HEK293 (cell line): ENCODE data around the gene NR2F1-AS1.
A peak's percentile ranks its signal among the peaks of the same experiment; 100 is the strongest.

ENCODE experiments used
- GLI2 ChIP-seq: fragments of 450-650 bp; formaldehyde crosslinking; IDR thresholded peaks from 2 replicates; pipeline ENCODE4; 2017; ENCODE audit warnings: missing biosample characterization, missing genetic modification characterization, low read depth, borderline replicate concordance
- GLIS1 ChIP-seq: fragments of 450-650 bp; formaldehyde crosslinking; IDR thresholded peaks from 2 replicates; pipeline ENCODE4 v1.5.1; 2016; ENCODE audit warnings: missing biosample characterization, missing genetic modification characterization
- HOXC10 ChIP-seq: sonication (generic); formaldehyde crosslinking; IDR thresholded peaks from 2 replicates; pipeline ENCODE4 v1.8.1; 2023; ENCODE audit warnings: mild to moderate bottlenecking, missing genetic modification reagents
- KLF17 ChIP-seq: fragments of 450-650 bp; formaldehyde crosslinking; IDR thresholded peaks from 2 replicates; pipeline ENCODE4 v1.5.1; 2016; ENCODE audit warnings: missing biosample characterization, missing genetic modification characterization
- PBX3 ChIP-seq: sonication (generic); formaldehyde crosslinking; IDR thresholded peaks from 2 replicates; pipeline ENCODE4 v1.8.1; 2022; ENCODE audit warnings: mild to moderate bottlenecking, moderate library complexity, missing genetic modification reagents
- REST ChIP-seq: fragments of 450-650 bp; formaldehyde crosslinking; IDR thresholded peaks from 2 replicates; pipeline ENCODE4 v1.5.1; 2016; ENCODE audit warnings: missing biosample characterization, missing genetic modification characterization
- SALL2 ChIP-seq: fragments of 450-650 bp; formaldehyde crosslinking; IDR thresholded peaks from 2 replicates; pipeline ENCODE4 v1.5.0; 2017; ENCODE audit warnings: missing biosample characterization, mild to moderate bottlenecking, missing genetic modification characterization, borderline replicate concordance
- SP2 ChIP-seq: fragments of 450-650 bp; formaldehyde crosslinking; IDR thresholded peaks from 2 replicates; pipeline ENCODE4 v1.5.1; 2016; ENCODE audit warnings: missing biosample characterization, missing genetic modification characterization
- ZBTB17 ChIP-seq: fragments of 450-650 bp; formaldehyde crosslinking; IDR thresholded peaks from 2 replicates; pipeline ENCODE4 v1.5.1; 2016; ENCODE audit warnings: missing biosample characterization, missing genetic modification characterization
- ZBTB20 ChIP-seq: fragments of 450-650 bp; formaldehyde crosslinking; IDR thresholded peaks from 2 replicates; pipeline ENCODE4 v1.5.1; 2016; ENCODE audit warnings: missing biosample characterization, missing genetic modification characterization
- ZBTB21 ChIP-seq: fragments of 450-650 bp; formaldehyde crosslinking; IDR thresholded peaks from 2 replicates; pipeline ENCODE4 v1.5.1; 2017; ENCODE audit warnings: missing biosample characterization, missing genetic modification characterization
- ZNF335 ChIP-seq: fragments of 450-650 bp; formaldehyde crosslinking; conservative IDR thresholded peaks from 2 replicates; pipeline ENCODE4 v1.5.1; 2016; ENCODE audit warnings: missing biosample characterization, missing genetic modification characterization
- ZNF341 ChIP-seq: fragments of 450-650 bp; formaldehyde crosslinking; IDR thresholded peaks from 2 replicates; pipeline ENCODE4; 2016; ENCODE audit warnings: low read depth, missing biosample characterization, missing genetic modification characterization
- ZNF394 ChIP-seq: fragments of 450-650 bp; formaldehyde crosslinking; IDR thresholded peaks from 2 replicates; pipeline ENCODE4 v1.5.1; 2016; ENCODE audit warnings: missing biosample characterization, missing genetic modification characterization, mild to moderate bottlenecking, moderate library complexity, borderline replicate concordance
- ZNF398 ChIP-seq: fragments of 450-650 bp; formaldehyde crosslinking; IDR thresholded peaks from 2 replicates; pipeline ENCODE4 v1.5.1; 2017; ENCODE audit warnings: missing biosample characterization, missing genetic modification characterization
- ZNF449 ChIP-seq: fragments of 450-650 bp; formaldehyde crosslinking; IDR thresholded peaks from 2 replicates; pipeline ENCODE4 v1.5.1; 2017; ENCODE audit warnings: missing biosample characterization, mild to moderate bottlenecking, missing genetic modification characterization, moderate library complexity
- ZNF501 ChIP-seq: fragments of 450-650 bp; formaldehyde crosslinking; IDR thresholded peaks from 2 replicates; pipeline ENCODE4 v1.5.1; 2016; ENCODE audit warnings: missing biosample characterization, missing genetic modification characterization
- ZNF513 ChIP-seq: fragments of 450-650 bp; IDR thresholded peaks from 2 replicates; pipeline ENCODE4 v1.5.1; 2018; ENCODE audit warnings: missing biosample characterization, missing genetic modification characterization
- ZNF580 ChIP-seq: fragments of 450-650 bp; formaldehyde crosslinking; IDR thresholded peaks from 2 replicates; pipeline ENCODE4 v1.5.1; 2016; ENCODE audit warnings: missing biosample characterization, missing genetic modification characterization
- ZNF585B ChIP-seq: fragments of 450-650 bp; formaldehyde crosslinking; IDR thresholded peaks from 2 replicates; pipeline ENCODE4 v1.5.1; 2016; ENCODE audit warnings: missing biosample characterization, missing genetic modification characterization
- ZNF596 ChIP-seq: fragments of 450-650 bp; IDR thresholded peaks from 2 replicates; pipeline ENCODE4 v1.5.0; 2018; ENCODE audit warnings: missing biosample characterization, mild to moderate bottlenecking, missing genetic modification characterization, moderate library complexity
- ZNF600 ChIP-seq: fragments of 450-650 bp; formaldehyde crosslinking; IDR thresholded peaks from 2 replicates; pipeline ENCODE4 v1.5.1; 2016; ENCODE audit warnings: missing biosample characterization, missing genetic modification characterization
- ZNF639 ChIP-seq: fragments of 450-650 bp; formaldehyde crosslinking; IDR thresholded peaks from 2 replicates; pipeline ENCODE4 v1.5.1; 2016; ENCODE audit warnings: missing biosample characterization, missing genetic modification characterization
- ZNF658 ChIP-seq: fragments of 450-650 bp; formaldehyde crosslinking; IDR thresholded peaks from 2 replicates; pipeline ENCODE4; 2016; ENCODE audit warnings: missing biosample characterization, missing genetic modification characterization
- ZNF701 ChIP-seq: fragments of 450-650 bp; formaldehyde crosslinking; IDR thresholded peaks from 2 replicates; pipeline ENCODE4 v1.5.1; 2016; ENCODE audit warnings: missing biosample characterization, missing genetic modification characterization

Gene NR2F1-AS1

GRCh38 chr5:93611976-93612854 is 31.2 kb upstream of the NR2F1-AS1 start (continued):
- TF ChIP-seq ZNF449 (tag by site-specific recombination) (0 out of 2 replicates have a peak, but pooled peaks have one; percentile 44), HOXC10 (CRISPR knock-in tag) (no peak), ZNF335 (tag by site-specific recombination) (peak; percentile 65), SALL2 (tag by site-specific recombination) (no peak), ZBTB21 (no peak), ZNF398 (tag by site-specific recombination) (0 out of 2 replicates have a peak, but pooled peaks have one; percentile 18), SP2 (tag by site-specific recombination) (peak; percentile 9; the same call in 1 of the 2 replicates), REST (tag by site-specific recombination) (peak; percentile 81), ZBTB20 (tag by site-specific recombination) (peak; percentile 77), ZBTB17 (peak; percentile 70; the same call in 1 of the 2 replicates), ZNF341 (tag by site-specific recombination) (peak; percentile 37; the same call in 1 of the 2 replicates), ZNF580 (tag by site-specific recombination) (no peak), GLIS1 (tag by site-specific recombination) (peak; percentile 76), ZNF600 (tag by site-specific recombination) (peak; percentile 87), ZNF394 (tag by site-specific recombination) (no peak), ZNF501 (no peak), PBX3 (CRISPR knock-in tag) (no peak), ZNF513 (tag by site-specific recombination) (no peak), GLI2 (tag by site-specific recombination) (no peak), ZNF585B (tag by site-specific recombination) (no peak), ZNF701 (tag by site-specific recombination) (no peak), ZNF596 (tag by site-specific recombination) (no peak), ZNF658 (no peak), KLF17 (tag by site-specific recombination) (no peak), ZNF639 (tag by site-specific recombination) (no peak)
- TF ChIP-seq, all 188 proteins: peak for 14
